ENCODE data around the gene CTU2. TPM values are rescaled to one million over a fixed set of nuclear protein-coding genes. Genes with fewer than 3 reads are reported as not detected.

CTU2 gene
- total and polyA plus RNA-seq, 4 experiments from 2014 or later = 11.5 to 21.1 (median 17.0) TPM

- Mint-ChIP-seq H3K9me3 (no peaks in the 10 kb centered on the region), H3K36me3 (peaks cover 7 to 35% of the 10 kb centered on the region in 2 donors), H3K4me1 (peaks cover 20 to 65% (median 39%) of the 10 kb centered on the region in 4 donors), H3K27ac (peak overlapping the region; percentile 97 to 99 (median 98)), H3K27me3 (no peaks in the 10 kb centered on the region), H3K4me3 (peak overlapping the region; percentile 93 to 96 (median 96))
- peak overlapping the region; percentile 95 to 98 for H3K4me3 ChIP-seq (ENCODE audit: low read length in 2 of 2)
- intact Hi-C loops (cut with micrococcal nuclease) = no loop called here
- no peaks in the 10 kb centered on the region for H3K9me3 ChIP-seq (ENCODE audit: control insufficient read depth in 1 of 2, low read length in 2 of 2)
- peaks cover 60% of the 10 kb centered on the region for H3K4me1 ChIP-seq (ENCODE audit: insufficient read depth, low read length)
- H3K27me3 ChIP-seq (ENCODE audit: insufficient read depth, low read length) = no peaks in the 10 kb centered on the region
- POLR2A ChIA-PET (ENCODE audit: partially characterized antibody) = interaction anchor here (0.6 to 9.3 kb wide), 25 partner anchors 9 to 410 kb away, joined by 3 to 249 read pairs (median 5); partner anchors contain the start of genes APRT, GALNS, IL17C and SNAI3
- H3K36me3 ChIP-seq (ENCODE audit: insufficient read depth, low read length) = peaks cover 2% of the 10 kb centered on the region
- CTCF ChIA-PET (ENCODE audit: partially characterized antibody) = interaction anchor here (1.0 to 2.8 kb wide), 3 partner anchors 19 to 32 kb away, joined by 3 to 21 read pairs (median 8); partner anchors contain the start of gene SNAI3
- H3K27ac ChIP-seq (ENCODE audit: low read depth, low read length) = peak overlapping the region; percentile 85
- DNase-seq = peak; percentile 43 to 82 (median 52)
These were observed 1.1 kb upstream of the CTU2 start for GRCh38 chr16:88705076-88705684.

- intact Hi-C loops (cut with micrococcal nuclease) = loop anchor here (1.0 kb wide), 3 partner anchors 20 to 136 kb away; partner anchors contain the start of genes MVD, SNAI3 and ZC3H18
- H3K4me1 ChIP-seq (ENCODE audit: insufficient read depth, low read length) = peaks cover 54% of the 10 kb centered on the region
- H3K27ac ChIP-seq (ENCODE audit: low read depth, low read length) = peak overlapping the region; percentile 85
- peak overlapping the region; percentile 97 to 99 (median 98) for H3K27ac Mint-ChIP-seq
- peak overlapping the region; percentile 95 to 98 for H3K4me3 ChIP-seq (ENCODE audit: low read length in 2 of 2)
- H3K36me3 Mint-ChIP-seq = peaks cover 4 to 32% of the 10 kb centered on the region in 2 donors
- H3K36me3 ChIP-seq (ENCODE audit: insufficient read depth, low read length) = no peaks in the 10 kb centered on the region
- no peaks in the 10 kb centered on the region for H3K27me3 Mint-ChIP-seq
- ChIA-PET CTCF (ENCODE audit: partially characterized antibody) (interaction anchor here (0.5 to 2.8 kb wide), 5 partner anchors 20 to 857 kb away, joined by 3 to 21 read pairs (median 3); partner anchors contain the start of gene SNAI3), POLR2A (ENCODE audit: partially characterized antibody) (interaction anchor here (0.8 to 9.3 kb wide), 20 partner anchors 12 to 409 kb away, joined by 3 to 249 read pairs (median 6); partner anchors contain the start of genes APRT, GALNS, IL17C and SNAI3)
- no peaks in the 10 kb centered on the region for H3K27me3 ChIP-seq (ENCODE audit: insufficient read depth, low read length)
- no peaks in the 10 kb centered on the region for H3K9me3 Mint-ChIP-seq
- peak in 2 of 5 donors; percentile 17 to 27 for DNase-seq
- peaks cover 20 to 62% (median 38%) of the 10 kb centered on the region in 4 donors for H3K4me1 Mint-ChIP-seq
- H3K9me3 ChIP-seq (ENCODE audit: control insufficient read depth in 1 of 2, low read length in 2 of 2) = no peaks in the 10 kb centered on the region
- peak overlapping the region; percentile 93 to 96 (median 96) for H3K4me3 Mint-ChIP-seq
These were observed 488 bp upstream of the CTU2 start for GRCh38 chr16:88705801-88706228.

GRCh38 chr16:88706965-88707826 lies 893 bp downstream of the CTU2 start:
- Mint-ChIP-seq H3K27ac (peak overlapping the region; percentile 81 to 95 (median 90)), H3K36me3 (peaks cover 4 to 34% of the 10 kb centered on the region in 2 donors), H3K4me1 (peaks cover 20 to 57% (median 36%) of the 10 kb centered on the region in 4 donors), H3K27me3 (no peaks in the 10 kb centered on the region), H3K4me3 (peak overlapping the region; percentile 70 to 90 (median 84)), H3K9me3 (no peaks in the 10 kb centered on the region)
- no peaks in the 10 kb centered on the region for H3K36me3 ChIP-seq (ENCODE audit: insufficient read depth, low read length)
- peak overlapping the region; percentile 63 to 98 for H3K4me3 ChIP-seq (ENCODE audit: low read length in 2 of 2)
- H3K27ac ChIP-seq (ENCODE audit: low read depth, low read length) = peak overlapping the region; percentile 85
- H3K9me3 ChIP-seq (ENCODE audit: control insufficient read depth in 1 of 2, low read length in 2 of 2) = no peaks in the 10 kb centered on the region
- CTCF ChIA-PET (ENCODE audit: partially characterized antibody) = interaction anchor here (0.8 to 1.2 kb wide), 5 partner anchors 15 to 151 kb away, joined by 3 to 4 read pairs (median 3); no protein-coding TSS in a partner anchor
- POLR2A ChIA-PET (ENCODE audit: partially characterized antibody) = interaction anchor here (0.6 to 9.3 kb wide), 17 partner anchors 9 to 509 kb away, joined by 3 to 249 read pairs (median 5); partner anchors contain the start of genes APRT, IL17C, SNAI3 and ZC3H18
- peak in 1 of 5 donors; percentile 14 for DNase-seq
- intact Hi-C loops (cut with micrococcal nuclease) = loop anchor here (1.0 kb wide), 3 partner anchors 21 to 137 kb away; partner anchors contain the start of genes MVD, SNAI3 and ZC3H18
- peaks cover 42% of the 10 kb centered on the region for H3K4me1 ChIP-seq (ENCODE audit: insufficient read depth, low read length)
- no peaks in the 10 kb centered on the region for H3K27me3 ChIP-seq (ENCODE audit: insufficient read depth, low read length)

GRCh38 chr16:88710556-88710955 lies 4.3 kb downstream of the CTU2 start:
- no peaks in the 10 kb centered on the region for H3K27me3 Mint-ChIP-seq
- H3K27ac ChIP-seq (ENCODE audit: low read depth, low read length) = no peak overlapping the region
- no peaks in the 10 kb centered on the region for H3K9me3 ChIP-seq (ENCODE audit: control insufficient read depth in 1 of 2, low read length in 2 of 2)
- POLR2A ChIA-PET (ENCODE audit: partially characterized antibody) = no interaction called here
- peaks cover 7 to 24% (median 14%) of the 10 kb centered on the region in 4 donors for H3K4me1 Mint-ChIP-seq
- no peaks in the 10 kb centered on the region for H3K27me3 ChIP-seq (ENCODE audit: insufficient read depth, low read length)
- H3K27ac Mint-ChIP-seq = peak overlapping the region in 5 of 7 donors; percentile 36 to 81 (median 57)
- H3K4me3 Mint-ChIP-seq = peak overlapping the region in 1 of 8 donors; percentile 23
- peaks cover 0 to 12% of the 10 kb centered on the region in 2 donors for H3K36me3 Mint-ChIP-seq
- intact Hi-C loops (cut with micrococcal nuclease) = no loop called here
- H3K4me3 ChIP-seq (ENCODE audit: low read length in 2 of 2) = no peak overlapping the region
- H3K36me3 ChIP-seq (ENCODE audit: insufficient read depth, low read length) = peaks cover 16% of the 10 kb centered on the region
- H3K4me1 ChIP-seq (ENCODE audit: insufficient read depth, low read length) = peaks cover 11% of the 10 kb centered on the region
- no peak for DNase-seq
- CTCF ChIA-PET (ENCODE audit: partially characterized antibody) = interaction anchor here (2.0 kb wide), 1 partner anchor 27 kb away, joined by 4 read pairs; no protein-coding TSS in a partner anchor
- H3K9me3 Mint-ChIP-seq = no peaks in the 10 kb centered on the region

GRCh38 chr16:88711750-88712340 lies 5.5 kb downstream of the CTU2 start:
- POLR2A ChIA-PET (ENCODE audit: partially characterized antibody) = interaction anchor here (0.6 kb wide), 1 partner anchor 22 kb away, joined by 3 read pairs; no protein-coding TSS in a partner anchor
- H3K9me3 ChIP-seq (ENCODE audit: control insufficient read depth in 1 of 2, low read length in 2 of 2) = no peaks in the 10 kb centered on the region
- Mint-ChIP-seq H3K27ac (peak overlapping the region in 6 of 7 donors; percentile 31 to 64 (median 50)), H3K4me3 (no peak overlapping the region), H3K9me3 (no peaks in the 10 kb centered on the region), H3K36me3 (peaks cover 0 to 17% of the 10 kb centered on the region in 2 donors), H3K27me3 (no peaks in the 10 kb centered on the region), H3K4me1 (peaks cover 7 to 21% (median 13%) of the 10 kb centered on the region in 4 donors)
- DNase-seq = no peak
- H3K4me3 ChIP-seq (ENCODE audit: low read length in 2 of 2) = no peak overlapping the region
- CTCF ChIA-PET (ENCODE audit: partially characterized antibody) = no interaction called here
- H3K27ac ChIP-seq (ENCODE audit: low read depth, low read length) = no peak overlapping the region
- intact Hi-C loops (cut with micrococcal nuclease) = no loop called here
- peaks cover 29% of the 10 kb centered on the region for H3K36me3 ChIP-seq (ENCODE audit: insufficient read depth, low read length)
- no peaks in the 10 kb centered on the region for H3K27me3 ChIP-seq (ENCODE audit: insufficient read depth, low read length)
- peaks cover 8% of the 10 kb centered on the region for H3K4me1 ChIP-seq (ENCODE audit: insufficient read depth, low read length)

- H3K9me3 ChIP-seq (ENCODE audit: control insufficient read depth in 1 of 2, low read length in 2 of 2) = no peaks in the 10 kb centered on the region
- Mint-ChIP-seq H3K4me3 (no peak overlapping the region), H3K9me3 (no peaks in the 10 kb centered on the region), H3K36me3 (peaks cover 5 to 23% of the 10 kb centered on the region in 2 donors), H3K27ac (peak overlapping the region in 2 of 7 donors; percentile 42 to 48), H3K4me1 (peaks cover under 1 to 15% (median 7%) of the 10 kb centered on the region in 4 donors), H3K27me3 (no peaks in the 10 kb centered on the region)
- no peak for DNase-seq
- intact Hi-C loops (cut with micrococcal nuclease) = no loop called here
- no peak overlapping the region for H3K4me3 ChIP-seq (ENCODE audit: low read length in 2 of 2)
- ChIA-PET POLR2A (ENCODE audit: partially characterized antibody) (interaction anchor here (0.6 kb wide), 1 partner anchor 22 kb away, joined by 3 read pairs; no protein-coding TSS in a partner anchor), CTCF (ENCODE audit: partially characterized antibody) (no interaction called here)
- H3K4me1 ChIP-seq (ENCODE audit: insufficient read depth, low read length) = peaks cover 2% of the 10 kb centered on the region
- H3K27me3 ChIP-seq (ENCODE audit: insufficient read depth, low read length) = no peaks in the 10 kb centered on the region
- no peak overlapping the region for H3K27ac ChIP-seq (ENCODE audit: low read depth, low read length)
- peaks cover 36% of the 10 kb centered on the region for H3K36me3 ChIP-seq (ENCODE audit: insufficient read depth, low read length)
These were observed 6.2 kb downstream of the CTU2 start for GRCh38 chr16:88712362-88712979.

Measured in CD4-positive, alpha-beta memory T cell (primary cell).